ENCODE measurements around the gene TDRD10.

Gene TDRD10

GRCh38 chr1:154559466-154560044 lies 57.5 kb downstream of the TDRD10 start:
- DNase-seq, result peak; percentile 86
- H3K4me1 Mint-ChIP-seq, result peaks cover 54% of the 10 kb centered on the region
- H3K4me3 Mint-ChIP-seq, result peak overlapping the region; percentile 82
- no peaks in the 10 kb centered on the region for H3K9me3 Mint-ChIP-seq
- H3K36me3 Mint-ChIP-seq (ENCODE audit: low read depth), result peaks cover 16% of the 10 kb centered on the region
- peak; percentile 94 for TF ChIP-seq CTCF (IDR thresholded peaks at IDR 0.05)
- peaks cover 13% of the 10 kb centered on the region for H3K27me3 Mint-ChIP-seq (ENCODE audit: low read depth, poor library complexity)
- H3K27ac Mint-ChIP-seq, result peak overlapping the region; percentile 91

- H3K27me3 Mint-ChIP-seq (ENCODE audit: low read depth, poor library complexity), result peaks cover 69% of the 10 kb centered on the region
- H3K9me3 Mint-ChIP-seq, result peaks cover 3% of the 10 kb centered on the region
- DNase-seq, result no peak
- H3K4me3 Mint-ChIP-seq, result no peak overlapping the region
- H3K27ac Mint-ChIP-seq, result no peak overlapping the region
- no peaks in the 10 kb centered on the region for H3K36me3 Mint-ChIP-seq (ENCODE audit: low read depth)
- H3K4me1 Mint-ChIP-seq, result peaks cover 17% of the 10 kb centered on the region
- no peak for TF ChIP-seq CTCF (IDR thresholded peaks at IDR 0.05)
Measured at GRCh38 chr1:154565876-154566275, 63.9 kb downstream of the TDRD10 start.

GRCh38 chr1:154567386-154568156 lies 65.6 kb downstream of the TDRD10 start, which contains the start of gene CHRNB2:
Gene CHRNB2 (plus strand): TSS chr1:154567778. CDS start chr1:154568045, 267 bp downstream.
- TF ChIP-seq CTCF (IDR thresholded peaks at IDR 0.05), result no peak
- Mint-ChIP-seq H3K27me3 (ENCODE audit: low read depth, poor library complexity) (peaks cover 74% of the 10 kb centered on the region), H3K27ac (no peak within 1 kb of the TSS)

GRCh38 chr1:154568157-154568815 lies 66.3 kb downstream of the TDRD10 start:
- DNase-seq, result no peak
- no peak overlapping the region for H3K27ac Mint-ChIP-seq
- TF ChIP-seq CTCF (IDR thresholded peaks at IDR 0.05), result no peak
- H3K4me3 Mint-ChIP-seq, result peak overlapping the region; percentile 73
- peaks cover 3% of the 10 kb centered on the region for H3K9me3 Mint-ChIP-seq
- no peaks in the 10 kb centered on the region for H3K36me3 Mint-ChIP-seq (ENCODE audit: low read depth)
- H3K4me1 Mint-ChIP-seq, result peaks cover 22% of the 10 kb centered on the region
- peaks cover 68% of the 10 kb centered on the region for H3K27me3 Mint-ChIP-seq (ENCODE audit: low read depth, poor library complexity)

More at GRCh38 chr1:154567386-154568156, 65.6 kb downstream of the TDRD10 start, which contains the start of gene CHRNB2:
- H3K4me1 Mint-ChIP-seq, result peaks cover 15% of the 10 kb centered on the region
- peak; percentile 95 for DNase-seq
- H3K36me3 Mint-ChIP-seq (ENCODE audit: low read depth), result no peaks in the 10 kb centered on the region
- H3K4me3 Mint-ChIP-seq, result peak within 1 kb of the TSS; percentile 80
- peaks cover 3% of the 10 kb centered on the region for H3K9me3 Mint-ChIP-seq

GRCh38 chr1:154571244-154571963 lies 69.4 kb downstream of the TDRD10 start:
- Mint-ChIP-seq H3K4me3 (no peak overlapping the region), H3K4me1 (peaks cover 48% of the 10 kb centered on the region), H3K36me3 (ENCODE audit: low read depth) (no peaks in the 10 kb centered on the region), H3K9me3 (peaks cover 3% of the 10 kb centered on the region), H3K27me3 (ENCODE audit: low read depth, poor library complexity) (peaks cover 54% of the 10 kb centered on the region), H3K27ac (no peak overlapping the region)
- no peak for DNase-seq
- TF ChIP-seq CTCF (IDR thresholded peaks at IDR 0.05), result no peak

All from nephron progenitor cell (in vitro differentiated cells).